LoVo (cell line): ENCODE data around the gene ARSK.

Experiments used
- DNase-seq: peaks from one replicate; pipeline ENCODE4 v3.0.0-alpha.2; 2016; ENCODE audit warnings: low spot score

The ARSK gene

DNA sequence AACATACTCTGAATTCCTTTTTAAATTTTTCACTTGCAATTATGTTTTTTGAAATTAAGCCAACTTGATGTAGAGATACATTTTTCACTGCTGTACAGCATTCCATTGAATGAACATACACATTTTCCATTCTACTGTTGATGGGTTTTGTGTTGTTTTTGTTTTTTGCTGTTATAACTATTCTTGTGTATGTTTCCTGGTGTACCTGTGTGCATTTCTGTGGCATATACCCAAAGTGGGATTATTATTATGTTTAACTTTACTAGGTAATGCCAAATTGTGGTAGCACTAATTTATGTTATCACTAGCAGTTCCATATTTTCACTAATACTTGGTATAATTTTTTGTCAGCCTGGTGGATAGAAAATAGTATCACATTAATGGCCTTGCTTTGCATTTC, 94.4 kb downstream of the ARSK start:
- no peak for DNase-seq

DNA sequence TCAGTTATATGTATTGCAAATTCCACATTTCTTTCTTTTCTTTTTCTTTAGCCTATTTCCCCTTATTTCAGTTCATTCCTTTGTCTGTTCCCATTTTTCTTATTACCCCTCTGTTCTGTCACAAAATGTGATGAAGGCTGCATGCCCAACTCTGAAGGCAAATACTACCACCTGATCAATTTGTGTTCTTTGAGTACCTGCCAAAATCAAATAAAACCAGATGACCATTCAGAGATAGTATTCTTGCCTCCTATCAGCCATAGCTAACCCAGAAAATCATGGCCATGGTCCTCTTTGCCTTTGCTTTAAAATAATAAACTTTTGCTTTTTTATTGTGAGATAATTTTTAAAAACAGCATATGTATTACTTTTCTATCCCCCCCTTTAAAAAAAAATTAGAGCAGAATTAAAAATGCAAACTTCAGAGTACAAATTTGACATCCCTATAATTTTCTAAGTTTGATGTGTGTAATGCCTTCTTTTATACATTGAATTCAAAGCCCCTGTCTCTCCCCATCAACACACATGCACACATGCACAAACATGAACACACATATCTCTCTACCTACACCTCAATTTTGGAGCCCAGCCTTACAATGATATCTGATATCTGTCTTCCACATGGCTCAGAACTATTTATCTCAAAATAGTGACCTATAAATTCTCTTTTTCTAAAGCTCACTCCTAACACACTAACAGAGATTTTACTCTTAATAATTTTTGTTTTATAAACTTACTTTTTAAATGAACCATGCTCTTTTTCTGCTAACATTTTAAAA, 95.1 kb downstream of the ARSK start:
- DNase-seq = no peak

DNA sequence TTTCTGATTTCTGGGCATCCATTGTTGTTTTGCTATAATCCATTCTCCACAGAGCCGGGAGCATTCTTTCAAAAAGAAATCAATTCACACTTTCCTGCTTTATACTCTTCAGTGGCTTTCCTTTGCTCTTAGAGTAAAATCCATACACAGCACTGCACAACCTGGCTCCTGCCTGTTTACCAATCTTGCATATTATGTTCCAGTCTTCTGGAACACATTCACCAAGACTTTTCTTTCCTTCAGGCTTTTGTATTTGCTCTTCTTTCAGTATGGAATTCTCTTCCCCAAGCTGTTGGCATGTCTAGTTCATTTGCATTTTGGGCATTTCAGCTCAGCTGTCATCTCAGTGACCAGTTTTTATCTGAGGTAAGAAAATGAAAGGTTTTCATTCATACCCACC, 97.9 kb downstream of the ARSK start:
- DNase-seq = no peak

DNA sequence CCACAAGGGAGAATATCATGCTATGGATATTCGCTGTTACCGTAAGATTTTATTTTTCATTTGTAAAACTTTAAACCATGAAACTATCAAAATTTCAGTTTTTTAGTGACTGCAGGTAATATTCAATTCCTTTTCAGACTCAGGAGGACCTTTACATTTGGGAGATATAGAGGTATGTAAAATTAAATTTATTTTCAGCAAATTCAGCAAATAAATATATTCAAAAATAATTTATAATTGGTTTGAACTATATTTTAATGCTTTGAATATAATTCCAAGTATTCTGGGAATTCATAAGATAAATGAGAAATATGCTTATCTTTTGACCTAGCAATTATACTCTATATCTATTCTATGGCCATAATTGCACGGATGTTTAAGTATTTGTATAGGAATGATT, 99.3 kb downstream of the ARSK start:
- no peak for DNase-seq
